Inflammatory macrophage treated with lipopolysaccharide for 1 hour (primary cell): ENCODE measurements around the gene C2CD4A.
"Not testable (repeated sequence)": the region's sequence is repeated elsewhere in the genome, so short reads cannot be mapped to it uniquely, and the experiment has no call there.

Source experiments
- DNase-seq, 2 donors: peaks; one replicate each; pipeline ENCODE4 v3.0.0-alpha.2; 2020 to 2022

Gene C2CD4A, protein sequence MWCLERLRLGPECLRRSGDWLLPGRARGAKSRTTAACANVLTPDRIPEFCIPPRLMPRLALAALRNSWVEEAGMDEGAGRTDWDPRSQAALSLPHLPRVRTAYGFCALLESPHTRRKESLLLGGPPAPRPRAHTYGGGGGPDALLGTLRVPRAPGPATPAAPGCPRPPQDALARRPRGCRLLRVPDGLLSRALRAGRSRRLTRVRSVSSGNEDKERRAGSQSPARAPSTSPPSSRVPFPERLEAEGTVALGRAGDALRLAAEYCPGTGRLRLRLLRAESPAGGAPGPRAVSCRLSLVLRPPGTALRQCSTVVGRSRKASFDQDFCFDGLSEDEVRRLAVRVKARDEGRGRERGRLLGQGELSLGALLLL

DNA sequence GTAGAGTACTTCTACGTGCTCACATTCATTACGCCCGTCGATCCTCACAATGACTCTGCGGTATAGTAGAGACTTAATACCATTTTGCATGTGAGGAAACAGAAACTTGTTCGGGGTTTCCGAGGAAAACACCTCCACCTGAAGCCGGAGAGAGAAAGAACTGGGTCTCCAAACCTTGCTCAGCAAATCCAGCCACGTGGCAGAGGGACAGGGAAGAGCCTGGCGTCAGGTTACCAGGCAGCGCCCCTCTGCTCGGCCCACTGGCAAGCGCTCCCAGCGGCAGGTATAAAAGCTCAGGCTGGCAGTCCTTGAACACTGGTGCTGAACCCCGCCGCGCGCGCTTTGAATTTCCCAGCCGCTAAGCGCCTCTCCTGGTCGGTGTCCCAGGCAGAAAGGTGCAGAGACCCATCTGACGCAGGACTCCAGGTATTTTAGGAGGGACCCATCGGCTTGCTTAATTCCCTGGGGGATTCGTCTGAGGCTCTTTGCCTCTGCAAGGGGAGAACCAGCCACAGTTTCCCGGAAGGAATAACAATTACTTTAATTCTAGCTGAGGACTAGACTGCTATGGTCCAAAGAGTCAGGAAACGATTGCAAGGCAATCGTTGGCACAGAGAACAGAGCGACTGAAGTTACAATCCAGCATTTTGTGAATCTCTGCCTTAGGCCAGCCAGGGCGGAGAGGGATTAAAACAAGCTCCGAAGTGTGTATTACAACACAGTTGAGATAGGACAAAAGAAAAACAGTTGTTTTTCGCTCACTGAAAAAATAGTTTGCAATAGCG lies at the start of gene C2CD4A:
Gene C2CD4A, plus strand, starts transcription at position 315 of the 785 bp plus-strand sequence. CDS start 637 bp downstream, outside the sequence.
- DNase-seq, result no peak

DNA sequence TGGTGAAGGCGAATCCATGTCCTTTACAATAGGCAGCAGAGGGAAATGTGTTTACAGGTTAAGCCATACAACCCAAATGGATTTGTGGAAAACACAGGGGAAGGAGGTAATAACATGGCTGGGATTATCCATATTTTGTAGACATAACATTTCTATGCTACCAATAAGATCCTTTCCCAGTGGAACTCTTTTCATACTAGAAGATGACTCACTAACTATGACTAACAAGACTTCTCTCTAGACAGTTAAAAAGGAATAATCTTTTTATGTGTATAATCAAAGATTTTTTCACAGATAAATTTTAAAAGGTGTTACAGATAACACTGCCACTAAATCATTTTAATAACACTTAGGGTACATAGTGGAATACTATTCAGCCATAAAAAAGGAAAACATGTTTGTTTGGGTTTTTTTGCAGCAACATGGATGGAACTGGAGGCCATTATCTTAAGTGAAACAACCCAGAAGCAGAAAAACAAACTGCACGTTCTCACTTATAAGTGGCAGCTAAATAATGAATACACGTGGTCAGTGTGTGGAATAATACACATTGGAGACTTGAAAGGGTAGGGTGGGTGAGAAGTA lies 46.1 kb upstream of the C2CD4A start:
- no peak for DNase-seq

DNA sequence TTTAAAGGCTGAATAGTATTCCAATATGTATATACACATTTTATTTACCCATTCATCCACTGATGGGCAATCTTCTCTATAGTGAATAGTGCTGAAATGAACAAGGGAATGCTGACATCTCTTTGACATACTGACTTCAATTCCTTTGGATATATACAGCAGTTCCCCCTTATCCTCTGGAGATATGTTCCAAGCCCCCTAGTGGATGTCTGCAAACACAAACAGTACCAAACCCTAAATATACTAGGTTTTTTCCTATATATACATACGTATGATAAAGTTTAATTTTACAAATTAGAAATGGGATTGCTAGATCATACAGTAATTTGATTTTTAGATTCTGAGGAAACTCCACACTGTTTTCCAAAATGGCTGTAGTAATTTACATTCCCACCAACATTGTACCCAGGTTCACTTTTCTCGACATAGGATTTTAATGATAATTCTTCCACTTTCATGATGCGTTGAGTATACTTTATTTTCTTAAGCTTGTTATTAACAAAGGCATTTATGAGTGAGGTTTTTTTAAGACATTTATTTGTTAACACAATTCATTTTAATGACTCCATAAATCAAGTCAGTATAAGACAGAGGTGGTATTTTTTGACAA lies 44.7 kb upstream of the C2CD4A start:
- DNase-seq, result peak in 1 of 2 donors; percentile 20

DNA sequence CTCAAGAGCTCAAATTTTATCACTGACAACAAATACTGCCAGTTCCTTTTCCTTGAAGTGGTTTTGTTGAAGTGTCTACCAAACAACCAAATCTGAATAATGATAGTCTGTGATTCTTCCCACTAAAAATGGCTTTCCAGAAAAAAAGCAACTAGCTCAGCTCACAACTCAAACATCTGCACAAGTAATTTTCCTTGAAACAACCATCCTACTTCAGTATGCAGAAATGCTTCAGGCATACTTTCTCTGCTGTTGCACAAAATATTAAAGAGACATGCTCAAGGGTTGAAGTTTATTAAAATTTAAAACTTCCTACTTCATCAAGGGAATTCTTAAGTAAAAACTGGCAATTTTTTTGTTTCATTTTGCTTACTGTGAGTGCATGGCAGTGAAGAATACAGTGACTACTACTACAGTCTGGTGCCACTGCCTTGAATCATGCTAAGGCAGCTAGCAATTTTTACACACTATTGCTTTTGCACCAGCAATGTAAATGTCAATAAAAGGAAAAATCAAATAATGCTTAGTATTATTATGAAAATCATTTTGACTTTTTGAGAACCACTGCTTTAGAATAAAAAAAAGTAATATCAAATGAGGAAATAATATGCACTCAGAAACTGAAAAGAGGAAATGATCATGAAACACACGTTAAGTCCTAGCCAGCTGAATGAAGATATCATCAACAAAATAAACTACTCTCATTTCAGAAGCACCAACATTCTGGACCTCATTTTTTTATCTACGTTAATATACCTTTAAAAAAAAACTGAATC lies 40.1 kb upstream of the C2CD4A start:
- DNase-seq, result peak; percentile 30 to 37

DNA sequence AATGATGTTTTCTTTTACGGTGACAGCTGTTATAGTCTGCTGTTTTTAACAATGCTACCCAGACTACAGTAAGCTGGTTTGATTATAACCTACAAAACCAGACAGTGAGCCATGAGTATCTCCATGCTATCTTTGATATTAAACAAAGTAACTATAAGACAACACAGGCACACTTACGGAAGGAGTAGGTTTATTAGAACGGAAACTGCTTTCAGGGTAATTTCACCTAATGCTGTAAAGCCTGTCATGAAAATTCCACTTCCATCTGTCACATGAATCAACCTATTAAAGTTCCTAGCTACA lies 39.6 kb upstream of the C2CD4A start:
- DNase-seq, result no peak

DNA sequence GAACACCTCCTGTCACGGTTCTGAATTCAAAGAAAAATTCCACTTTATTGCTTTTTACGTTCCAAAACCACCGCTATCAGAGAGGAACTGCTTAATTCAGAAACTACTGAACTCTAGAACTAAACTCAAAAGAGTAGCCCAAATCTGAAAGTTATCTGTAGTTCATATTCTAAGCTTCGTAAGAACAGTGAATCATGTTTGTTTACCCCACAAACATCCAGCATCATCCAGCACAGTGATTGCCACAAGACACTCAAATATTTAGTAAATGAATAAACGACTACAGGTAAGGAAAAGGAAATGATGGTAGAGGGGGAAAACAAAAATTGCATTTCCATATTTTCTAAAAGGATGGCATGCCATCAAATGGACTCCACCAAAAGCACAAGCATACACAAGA lies 38.9 kb upstream of the C2CD4A start:
- DNase-seq, result no peak

DNA sequence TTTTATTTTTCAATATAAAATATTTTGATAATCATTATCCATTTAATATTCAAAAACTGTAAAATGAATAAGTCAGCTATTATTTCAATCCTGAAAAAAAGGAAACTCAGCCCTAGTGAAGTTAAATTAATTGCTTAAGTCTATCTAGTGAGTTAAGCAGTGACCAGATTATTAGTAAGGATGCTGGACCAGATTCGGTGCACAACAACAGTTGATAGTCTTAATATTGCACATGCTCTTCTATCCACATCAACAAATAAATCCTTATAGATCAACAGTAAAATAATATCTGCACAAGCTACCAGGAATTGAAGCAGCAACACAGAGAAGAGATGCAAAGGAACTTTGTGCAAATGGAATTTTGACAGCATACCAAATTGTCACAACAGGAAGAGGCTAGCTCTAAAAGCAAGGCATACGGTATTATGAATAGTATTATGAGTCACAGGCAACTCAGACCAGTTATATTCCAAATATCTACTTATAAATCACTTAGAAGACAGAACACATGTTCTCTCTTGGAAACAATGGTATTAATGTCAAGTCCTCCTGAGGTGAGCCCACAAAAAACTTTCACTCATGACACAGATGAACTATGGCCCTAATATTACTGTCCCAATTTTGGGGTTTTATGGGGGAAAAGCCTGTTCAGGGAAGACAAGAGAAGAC lies 31.4 kb upstream of the C2CD4A start:
- no peak for DNase-seq

DNA sequence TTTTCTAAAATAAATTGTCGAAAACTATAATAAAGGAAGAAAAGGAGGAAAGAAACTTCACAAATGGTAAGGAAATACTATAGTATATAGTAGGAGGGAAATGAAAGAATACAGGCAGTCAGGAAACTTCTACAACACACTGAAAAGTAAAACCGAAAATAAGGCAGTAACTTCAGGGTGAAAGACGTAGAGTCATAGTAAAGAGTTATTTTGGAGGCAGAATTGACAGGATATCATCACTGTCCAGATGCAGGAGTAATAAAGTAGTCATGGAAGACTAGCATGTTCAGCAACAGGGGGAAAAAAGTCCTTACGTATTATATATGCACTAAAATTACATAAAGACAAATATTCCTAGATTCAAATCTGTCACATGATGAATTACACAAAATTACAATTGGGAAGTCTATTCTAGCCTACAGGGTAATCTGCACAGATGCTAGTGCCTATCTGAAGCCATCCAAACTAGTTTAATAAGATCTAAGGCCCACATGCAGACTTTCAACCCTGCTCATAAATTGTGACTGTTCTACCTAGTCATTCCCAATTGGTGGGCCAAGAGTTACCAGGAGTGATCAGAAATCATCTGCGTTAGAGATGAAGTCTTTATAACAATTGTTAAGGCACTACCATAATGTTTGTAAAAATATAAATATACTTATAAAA lies 20.6 kb upstream of the C2CD4A start:
- DNase-seq, result peak in 1 of 2 donors; percentile 30

DNA sequence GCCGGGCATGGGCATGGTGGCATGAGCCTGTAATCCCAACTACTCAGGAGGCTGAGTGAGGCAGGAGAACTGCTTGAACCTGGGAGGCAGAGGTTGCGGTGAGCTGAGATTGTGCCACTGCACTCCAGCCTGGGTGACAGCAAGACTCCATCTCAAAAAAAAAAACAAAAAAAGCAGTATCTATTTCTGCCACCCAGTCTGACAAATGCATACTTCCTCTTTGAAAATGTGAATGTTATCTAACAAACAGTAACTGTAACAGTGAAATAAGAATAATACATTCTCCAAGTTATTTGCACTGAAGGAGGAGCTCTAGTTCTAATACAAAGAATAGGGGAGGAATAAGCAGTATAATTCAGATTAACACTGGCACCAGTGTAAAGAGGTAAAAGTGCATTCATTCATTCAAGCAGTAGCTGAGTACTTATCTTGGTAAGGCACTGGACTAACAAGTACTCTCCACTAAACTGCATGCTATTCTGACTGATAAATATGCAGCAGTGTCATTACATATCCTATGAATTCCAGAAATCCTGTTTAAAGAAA lies 19.4 kb upstream of the C2CD4A start:
- DNase-seq, result no peak

DNA sequence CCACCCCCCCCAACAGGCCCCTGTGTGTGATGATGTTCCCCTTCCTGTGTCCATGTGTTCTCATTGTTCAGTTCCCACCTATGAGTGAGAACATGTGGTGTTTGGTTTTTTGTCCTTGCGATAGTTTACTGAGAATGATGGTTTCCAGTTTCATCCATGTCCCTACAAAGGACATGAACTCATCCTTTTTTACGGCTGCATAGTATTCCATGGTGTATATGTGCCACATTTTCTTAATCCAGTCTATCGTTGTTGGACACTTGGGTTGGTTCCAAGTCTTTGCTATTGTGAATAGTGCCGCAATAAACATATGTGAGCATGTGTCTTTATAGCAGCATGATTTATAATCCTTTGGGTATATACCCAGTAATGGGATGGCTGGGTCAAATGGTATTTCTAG lies 18.5 kb upstream of the C2CD4A start:
- not testable (repeated sequence) for DNase-seq

DNA sequence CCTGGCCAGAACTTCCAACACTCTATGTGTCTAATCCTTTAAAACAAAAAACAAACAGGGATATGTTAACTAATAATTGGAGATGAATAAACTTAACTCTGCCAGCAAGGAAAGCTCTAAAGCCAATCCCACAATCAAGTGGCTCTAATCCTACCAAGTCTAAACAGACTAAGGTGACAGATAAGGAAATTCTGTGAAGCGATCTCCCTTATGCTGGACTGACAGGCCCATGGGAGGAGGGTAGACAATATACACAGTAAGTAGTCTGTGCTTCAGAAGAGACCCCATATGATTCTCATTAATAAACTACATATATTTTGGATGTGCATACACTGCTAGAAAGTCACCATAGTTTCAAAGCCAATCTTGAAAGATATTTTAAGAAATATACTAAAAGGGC lies 16.7 kb upstream of the C2CD4A start:
- no peak for DNase-seq

DNA sequence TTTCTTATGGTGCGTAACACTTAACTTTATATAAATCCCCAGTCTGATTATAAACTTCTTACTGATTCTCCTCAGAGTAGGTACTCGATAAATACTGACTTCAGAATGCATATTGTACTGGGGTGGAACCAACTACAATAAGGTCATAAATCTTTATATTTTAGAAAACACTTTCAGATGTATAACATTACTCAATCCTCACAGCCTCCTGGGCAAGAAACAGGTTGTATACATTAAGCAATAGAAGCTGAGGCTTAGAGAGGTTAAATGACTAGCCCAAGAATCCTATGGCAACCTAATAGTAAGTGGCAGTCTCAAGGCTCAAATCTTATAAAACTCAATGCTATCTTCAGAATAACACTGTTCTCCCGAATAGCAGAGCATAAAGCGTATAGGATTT lies 15.6 kb upstream of the C2CD4A start:
- DNase-seq, result no peak

DNA sequence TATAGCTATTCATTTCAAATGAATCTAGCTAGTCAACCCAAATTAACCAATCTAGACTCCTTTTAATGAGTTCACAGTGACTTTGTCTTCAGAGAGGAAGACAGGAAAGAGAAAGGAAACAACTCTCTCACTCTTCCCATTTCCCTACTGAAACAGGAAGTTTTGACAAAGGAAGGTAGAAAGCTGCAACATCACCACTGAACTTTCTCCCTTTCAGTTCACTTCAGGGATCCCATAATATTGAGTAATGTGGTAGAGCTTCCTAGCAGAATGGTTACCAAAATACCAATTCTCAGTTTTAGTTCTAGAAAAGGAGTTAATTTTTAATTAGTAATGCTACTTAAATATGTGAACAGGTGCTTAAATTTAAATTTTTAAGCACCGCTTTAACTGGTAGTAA lies 14.1 kb upstream of the C2CD4A start:
- peak; percentile 17 to 25 for DNase-seq

DNA sequence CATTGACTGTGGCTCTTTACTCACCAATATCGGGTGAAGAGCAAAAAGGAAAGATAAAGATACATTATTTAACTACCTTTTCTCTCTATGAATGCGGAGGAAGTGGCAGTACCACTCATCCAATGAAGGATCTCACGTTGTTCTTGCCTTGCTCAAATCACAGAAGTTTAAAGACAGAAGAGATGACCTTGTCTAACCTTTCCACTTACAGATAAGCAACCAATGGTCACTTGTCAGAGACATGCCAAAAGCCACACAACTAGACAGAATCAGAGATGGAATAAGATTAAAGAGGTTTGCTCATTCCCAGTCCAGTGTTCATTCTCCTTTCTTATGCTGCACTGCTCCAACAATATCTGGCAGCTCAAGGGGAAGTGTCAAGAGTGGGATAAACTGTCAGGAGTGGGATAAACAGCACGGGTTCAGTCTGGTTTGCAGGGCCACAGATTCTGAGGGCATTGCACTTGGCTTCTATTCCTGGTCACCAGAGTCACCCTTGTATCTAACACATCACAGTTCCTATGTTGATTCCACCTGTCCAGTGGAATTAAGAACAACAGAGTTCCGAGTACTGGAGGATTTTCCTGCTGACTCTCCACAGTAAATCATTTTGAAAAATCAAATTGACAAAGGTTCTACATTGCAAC lies 13.2 kb upstream of the C2CD4A start:
- no peak for DNase-seq

DNA sequence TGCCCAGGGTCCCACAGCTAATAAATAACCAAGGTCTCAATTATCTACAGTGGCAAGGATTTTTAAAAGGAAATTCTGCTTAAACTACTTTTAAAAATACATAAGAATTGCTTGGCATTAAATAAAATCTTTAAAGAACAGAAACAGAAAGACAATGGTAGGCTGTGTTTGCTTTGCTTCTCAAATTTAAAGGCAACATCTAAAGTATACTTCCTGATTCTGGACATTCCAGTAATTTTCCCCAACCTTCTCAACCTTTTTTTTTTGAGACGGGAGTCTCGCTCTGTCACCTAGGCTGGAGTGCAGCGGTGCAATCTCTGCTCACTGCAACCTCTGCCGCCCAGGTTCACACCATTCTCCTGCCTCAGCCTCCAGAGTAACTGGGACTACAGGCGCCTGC lies 11.8 kb upstream of the C2CD4A start:
- DNase-seq, result no peak

DNA sequence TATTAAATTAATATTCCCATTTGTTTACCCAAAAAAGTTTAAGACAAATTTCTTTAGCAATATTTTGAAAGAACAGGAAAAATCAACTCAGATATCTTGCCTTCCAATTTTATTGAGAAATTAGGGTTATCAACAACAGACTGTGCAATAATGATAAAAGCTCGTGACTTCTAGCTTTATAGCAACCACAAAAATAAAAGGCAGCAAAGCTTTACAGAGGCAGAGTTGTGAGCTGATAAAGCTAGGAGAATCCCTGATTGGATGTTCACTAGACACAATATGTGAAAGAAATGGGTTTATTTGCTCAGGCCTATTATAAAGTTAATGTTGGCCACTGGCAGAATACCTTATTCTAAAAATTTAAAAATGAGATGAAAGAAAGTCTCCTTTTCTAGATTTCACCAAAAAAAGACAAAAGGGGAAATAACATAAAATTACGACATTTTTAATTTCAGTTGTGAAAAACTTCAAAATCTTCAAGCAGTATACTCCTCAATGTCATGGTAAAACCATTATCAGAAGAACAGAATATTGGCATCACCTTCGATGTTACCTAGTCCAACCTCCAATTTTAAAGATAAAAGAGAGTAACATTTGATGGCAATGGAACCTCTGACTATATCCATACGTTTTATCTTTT lies 9.3 kb upstream of the C2CD4A start:
- DNase-seq, result peak; percentile 37 to 51

DNA sequence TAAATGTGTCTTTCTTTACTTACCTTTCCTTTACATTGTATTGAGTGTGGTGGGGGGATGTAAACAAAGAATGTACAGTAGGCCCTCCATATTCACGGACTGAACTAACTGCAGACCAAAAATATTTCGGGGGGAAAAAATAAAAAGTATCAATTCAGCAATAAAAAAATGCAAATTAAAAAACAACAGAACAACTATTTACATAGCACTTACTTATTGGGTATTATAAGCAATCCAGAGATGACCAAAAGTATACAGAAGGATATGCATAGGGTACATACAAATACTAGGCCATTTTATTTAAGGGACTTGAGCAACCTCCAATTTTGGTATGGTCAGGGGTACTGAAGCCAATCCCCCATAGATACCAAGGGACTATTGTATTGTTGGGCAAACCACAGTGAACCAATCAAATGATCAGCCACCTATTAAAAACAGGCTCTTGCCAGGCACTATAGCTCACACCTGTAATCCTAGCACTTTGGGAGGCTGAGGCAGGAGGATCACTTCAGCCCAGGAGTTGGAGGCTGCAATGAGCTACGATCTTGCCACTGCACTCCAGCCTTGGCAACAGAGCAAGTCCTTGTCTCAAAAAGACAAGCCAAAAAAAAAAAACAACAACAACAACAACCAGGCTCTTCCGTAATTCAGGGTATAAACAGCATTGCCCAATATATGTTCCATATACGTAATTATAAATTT lies 8.3 kb upstream of the C2CD4A start:
- DNase-seq, result no peak

DNA sequence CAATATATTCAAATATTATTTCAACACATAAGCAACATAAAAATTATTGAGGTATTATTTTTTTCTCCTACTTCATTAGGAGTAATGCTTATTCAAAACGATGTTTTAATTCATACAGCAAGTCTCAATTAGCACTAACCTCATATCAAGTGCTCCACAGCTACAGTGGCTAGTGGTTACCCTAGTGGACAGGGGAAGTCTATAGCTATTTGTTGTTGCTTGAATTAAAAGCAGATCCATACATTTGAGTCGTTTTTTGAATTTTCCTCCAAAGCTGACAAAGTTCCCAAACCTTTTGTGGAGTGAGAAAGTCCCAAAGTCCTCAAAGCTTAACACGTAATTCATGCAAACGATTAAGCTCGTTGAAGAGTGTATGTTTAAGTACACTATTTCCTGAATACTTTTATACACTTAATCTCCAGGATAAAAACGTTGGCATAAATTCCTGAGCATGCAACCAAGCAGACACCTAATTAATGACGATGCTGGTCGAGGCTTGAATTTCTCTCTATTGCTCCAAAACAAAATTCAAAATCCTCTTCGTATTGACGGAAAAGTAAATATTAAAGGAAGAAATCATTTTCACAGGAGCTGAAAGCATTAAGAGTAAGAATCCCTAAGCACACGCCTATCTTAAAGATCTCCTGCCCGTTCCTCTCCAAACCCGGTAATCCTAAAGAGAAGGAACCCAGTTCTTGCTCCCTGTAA lies 7.5 kb upstream of the C2CD4A start:
- peak in 1 of 2 donors; percentile 24 for DNase-seq

DNA sequence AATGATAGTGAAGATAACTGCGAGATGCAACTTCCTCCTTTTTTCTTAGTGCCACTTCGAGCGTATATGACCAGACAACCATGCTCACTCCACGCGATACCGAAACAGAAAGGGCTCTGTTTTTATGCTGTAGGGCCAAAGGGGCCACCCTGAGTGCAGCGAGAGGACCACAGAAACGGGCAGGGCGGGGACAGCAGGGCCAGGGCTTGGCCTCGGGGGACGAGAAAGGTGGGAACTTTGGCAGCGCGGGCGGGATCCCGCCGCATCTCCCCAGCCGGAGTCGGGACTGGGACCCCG lies 7.0 kb upstream of the C2CD4A start:
- peak; percentile 80 to 89 for DNase-seq
